WERI-Rb-1 (cell line): ENCODE measurements around the gene USB1.

Experiments used
- DNase-seq: peaks from one replicate; pipeline ENCODE4 v3.0.0-alpha.2; 2020
- H3K27ac ChIP-seq: fragments of 250-450 bp; sonication (Bioruptor Pico); 2 replicates; pipeline ENCODE4 v1.5.1; 2020; ENCODE audit warnings: mild to moderate bottlenecking, moderate library complexity
- H3K27me3 ChIP-seq: fragments of 250-450 bp; sonication (Bioruptor Pico); 2 replicates; pipeline ENCODE4 v1.5.1; 2021; ENCODE audit warnings: mild to moderate bottlenecking, low read depth, moderate library complexity; ENCODE audit not compliant: insufficient read depth, severe bottlenecking
- H3K36me3 ChIP-seq: fragments of 250-450 bp; sonication (Bioruptor Pico); 2 replicates; pipeline ENCODE4 v1.5.1; 2020; ENCODE audit warnings: mild to moderate bottlenecking, moderate library complexity
- H3K4me3 ChIP-seq: 2 replicates; pipeline ENCODE4 v1.5.1; 2011; ENCODE audit warnings: low read depth, mild to moderate bottlenecking, control low read depth, low read length
- H3K9me3 ChIP-seq: fragments of 250-450 bp; sonication (Bioruptor Pico); 2 replicates; pipeline ENCODE4 v1.5.1; 2021; ENCODE audit warnings: mild to moderate bottlenecking, moderate library complexity; ENCODE audit not compliant: severe bottlenecking
- CTCF ChIP-seq: IDR thresholded peaks from 2 replicates; pipeline ENCODE4 v1.5.1; 2011; ENCODE audit warnings: low read depth, mild to moderate bottlenecking, control low read depth, inconsistent platforms, low read length

Gene USB1

GRCh38 chr16:58027161-58027915 lies 26.1 kb downstream of the USB1 start:
- H3K27me3 ChIP-seq: no peaks in the 10 kb centered on the region
- DNase-seq: peak; percentile 62
- no peak overlapping the region for H3K27ac ChIP-seq
- H3K4me3 ChIP-seq: peak overlapping the region; percentile 74
- no peaks in the 10 kb centered on the region for H3K36me3 ChIP-seq
- no peaks in the 10 kb centered on the region for H3K9me3 ChIP-seq
- TF ChIP-seq CTCF: no peak

GRCh38 chr16:58027916-58028455 lies 26.8 kb downstream of the USB1 start:
- Histone ChIP-seq H3K4me3 (no peak overlapping the region), H3K27me3 (no peaks in the 10 kb centered on the region), H3K36me3 (no peaks in the 10 kb centered on the region), H3K9me3 (no peaks in the 10 kb centered on the region), H3K27ac (no peak overlapping the region)
- no peak for DNase-seq
- no peak for TF ChIP-seq CTCF

GRCh38 chr16:58028541-58029070 lies 27.4 kb downstream of the USB1 start:
- H3K4me3 ChIP-seq: no peak overlapping the region
- no peaks in the 10 kb centered on the region for H3K9me3 ChIP-seq
- DNase-seq: no peak
- H3K27me3 ChIP-seq: no peaks in the 10 kb centered on the region
- TF ChIP-seq CTCF: no peak
- no peaks in the 10 kb centered on the region for H3K36me3 ChIP-seq
- H3K27ac ChIP-seq: no peak overlapping the region

- TF ChIP-seq CTCF: no peak
Measured at GRCh38 chr16:58029410-58029809, 28.2 kb downstream of the USB1 start.

GRCh38 chr16:58030136-58030840 lies 29.1 kb downstream of the USB1 start:
- Histone ChIP-seq H3K36me3 (no peaks in the 10 kb centered on the region), H3K4me3 (no peak overlapping the region), H3K9me3 (no peaks in the 10 kb centered on the region), H3K27ac (no peak overlapping the region), H3K27me3 (no peaks in the 10 kb centered on the region)
- TF ChIP-seq CTCF: no peak
- no peak for DNase-seq

More at GRCh38 chr16:58029410-58029809, 28.2 kb downstream of the USB1 start:
- Histone ChIP-seq H3K4me3 (no peak overlapping the region), H3K27me3 (no peaks in the 10 kb centered on the region), H3K9me3 (no peaks in the 10 kb centered on the region), H3K27ac (no peak overlapping the region), H3K36me3 (no peaks in the 10 kb centered on the region)
- DNase-seq: no peak
